C4-2B (cell line): ENCODE results near the gene SRMS.

Experiments used
- H3K27ac ChIP-seq: fragments of 450-650 bp; 2 replicates; pipeline ENCODE4 v1.5.1; 2017
- CTCF ChIP-seq: fragments of 450-650 bp; conservative IDR thresholded peaks from 2 replicates; pipeline ENCODE4 v1.5.1; 2017; ENCODE audit warnings: mild to moderate bottlenecking
- ZFX ChIP-seq: fragments of 450-650 bp; IDR thresholded peaks from 2 replicates; pipeline ENCODE4 v1.6.1; 2017

Gene SRMS

DNA sequence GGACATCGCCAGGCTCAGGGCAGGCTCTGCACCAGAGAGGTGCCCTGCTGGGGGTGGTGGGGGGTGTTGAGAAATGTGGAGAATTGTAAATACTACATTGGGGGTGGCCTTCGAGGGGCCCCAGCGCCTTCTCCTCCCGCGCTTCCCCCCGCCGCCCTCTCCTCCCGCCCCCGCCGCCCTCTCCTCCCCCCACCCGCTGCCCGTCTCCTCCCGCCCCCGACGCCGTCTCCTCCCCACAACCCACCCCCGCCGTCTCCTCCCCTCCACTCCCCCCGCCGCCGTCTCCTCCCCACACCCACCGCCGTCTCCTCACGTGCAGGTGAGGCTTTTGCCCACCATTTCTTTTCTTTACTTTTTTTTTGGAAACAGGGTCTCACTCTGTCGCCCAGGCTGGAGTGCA, 1.5 kb upstream of the SRMS start:
- no peak overlapping the region for H3K27ac ChIP-seq
- no peak for TF ChIP-seq CTCF
- no peak for TF ChIP-seq ZFX

- TF ChIP-seq ZFX = no peak
- no peak for TF ChIP-seq CTCF
Measured at GRCh38 chr20:63548542-63548941, 993 bp upstream of the SRMS start.

DNA sequence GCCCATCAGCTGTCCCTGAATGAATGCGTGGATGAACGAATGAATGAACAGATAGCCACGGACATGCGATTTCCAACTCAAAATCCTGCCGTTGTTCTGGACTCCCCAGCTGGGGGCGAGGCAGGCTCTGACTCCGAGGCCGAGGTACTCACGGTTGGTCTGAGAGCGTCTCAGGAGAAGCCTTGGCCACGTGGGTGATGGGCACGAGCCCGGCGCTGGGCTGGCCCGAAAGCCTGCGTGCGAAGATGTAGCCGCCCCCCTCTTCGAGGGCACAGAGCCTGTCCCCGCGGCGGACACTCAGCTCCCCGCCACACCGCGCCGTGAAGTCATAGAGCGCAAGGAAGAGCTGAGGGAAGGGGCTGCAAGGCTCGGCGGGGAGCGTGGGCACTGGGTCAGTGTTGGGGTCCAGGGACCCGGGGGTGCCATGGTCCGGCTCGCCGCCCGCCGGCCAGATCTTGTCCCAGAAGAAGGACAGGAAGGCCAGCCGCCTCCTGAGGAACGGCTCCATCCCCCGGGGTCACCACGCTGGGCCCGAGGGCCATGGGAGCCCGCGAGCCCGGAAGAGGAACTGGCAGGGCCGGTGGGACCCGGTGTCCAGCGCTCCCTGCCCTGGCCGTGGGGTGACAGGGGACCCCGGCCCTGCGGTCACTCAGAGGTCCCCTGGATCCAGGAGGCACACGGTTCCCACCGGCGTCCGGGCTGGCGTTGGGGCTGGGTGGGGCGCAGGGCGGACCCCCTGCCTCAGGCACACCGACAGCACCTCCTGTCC, 409 bp downstream of the SRMS start:
- H3K27ac ChIP-seq = no peak overlapping the region

More at GRCh38 chr20:63548542-63548941, 993 bp upstream of the SRMS start:
- no peak overlapping the region for H3K27ac ChIP-seq

GRCh38 chr20:63546256-63546955, 1.1 kb downstream of the SRMS start:
- no peak overlapping the region for H3K27ac ChIP-seq

More for the DNA sequence above, 409 bp downstream of the SRMS start:
- TF ChIP-seq ZFX = no peak
- TF ChIP-seq CTCF = no peak

DNA sequence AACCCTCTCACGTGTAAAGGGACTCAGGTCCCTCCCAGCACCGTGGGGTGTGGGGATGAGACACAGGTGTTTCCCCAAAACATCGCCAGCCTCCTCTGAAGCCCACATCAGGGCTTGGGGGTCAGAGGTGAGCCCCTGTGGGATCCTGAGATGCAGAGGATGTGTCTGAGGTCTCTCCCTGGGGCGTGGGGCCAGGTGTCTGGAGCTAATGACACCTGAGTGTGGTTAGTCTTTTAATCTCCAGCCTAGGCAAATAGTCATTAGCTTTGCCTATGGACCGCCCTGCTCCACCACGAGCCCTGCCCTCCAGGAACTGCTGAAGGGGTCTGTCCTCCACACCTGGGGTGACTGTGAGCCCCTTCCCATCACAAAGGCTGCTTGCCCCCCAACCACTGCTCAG, 1.7 kb downstream of the SRMS start:
- no peak overlapping the region for H3K27ac ChIP-seq
- no peak for TF ChIP-seq CTCF
- no peak for TF ChIP-seq ZFX

More at GRCh38 chr20:63546256-63546955, 1.1 kb downstream of the SRMS start:
- TF ChIP-seq CTCF (no peak), ZFX (no peak)

- no peak overlapping the region for H3K27ac ChIP-seq
- TF ChIP-seq CTCF = no peak
- TF ChIP-seq ZFX = no peak
Measured at GRCh38 chr20:63544958-63545516, 2.5 kb downstream of the SRMS start.
